Measurements from ENCODE around the gene DLX3. TPM values are rescaled to one million over a fixed set of nuclear protein-coding genes. Genes with fewer than 3 reads are reported as not detected.

DLX3 gene
- total and polyA plus RNA-seq, 12 donors: 0.03 to 0.23 (median 0.11) TPM; not detected in 9

DNA sequence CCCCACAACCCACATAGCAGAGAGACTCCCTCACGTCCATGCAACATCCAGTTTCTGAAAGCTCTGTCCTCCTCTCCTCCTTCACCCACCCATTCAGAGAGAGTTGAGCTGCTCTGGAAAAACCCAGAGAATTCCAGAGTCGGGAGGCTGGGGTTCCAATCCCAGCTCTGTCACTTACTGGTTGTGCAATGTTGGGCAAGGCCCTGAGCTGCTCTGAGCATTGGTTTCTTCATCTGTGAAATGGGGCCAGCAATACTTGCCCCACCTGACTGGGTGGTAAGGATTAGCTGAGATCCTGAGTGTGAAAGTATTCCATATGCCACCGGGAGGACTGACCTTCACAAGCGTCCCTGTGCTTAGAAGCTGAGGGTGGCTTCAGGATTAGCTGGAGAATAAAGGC, 38.2 kb downstream of the DLX3 start:
- Histone ChIP-seq H3K4me1 (no peaks in the 10 kb centered on the region), H3K9me3 (no peaks in the 10 kb centered on the region), H3K27ac (no peak overlapping the region), H3K27me3 (peaks cover 0 to 62% (median 45%) of the 10 kb centered on the region in 7 donors), H3K4me3 (no peak overlapping the region), H3K36me3 (no peaks in the 10 kb centered on the region)
- ATAC-seq (no peak), DNase-seq (no peak)
- intact Hi-C loops (cut with DNase I): no loop called here
- TF ChIP-seq, protein P1, sequence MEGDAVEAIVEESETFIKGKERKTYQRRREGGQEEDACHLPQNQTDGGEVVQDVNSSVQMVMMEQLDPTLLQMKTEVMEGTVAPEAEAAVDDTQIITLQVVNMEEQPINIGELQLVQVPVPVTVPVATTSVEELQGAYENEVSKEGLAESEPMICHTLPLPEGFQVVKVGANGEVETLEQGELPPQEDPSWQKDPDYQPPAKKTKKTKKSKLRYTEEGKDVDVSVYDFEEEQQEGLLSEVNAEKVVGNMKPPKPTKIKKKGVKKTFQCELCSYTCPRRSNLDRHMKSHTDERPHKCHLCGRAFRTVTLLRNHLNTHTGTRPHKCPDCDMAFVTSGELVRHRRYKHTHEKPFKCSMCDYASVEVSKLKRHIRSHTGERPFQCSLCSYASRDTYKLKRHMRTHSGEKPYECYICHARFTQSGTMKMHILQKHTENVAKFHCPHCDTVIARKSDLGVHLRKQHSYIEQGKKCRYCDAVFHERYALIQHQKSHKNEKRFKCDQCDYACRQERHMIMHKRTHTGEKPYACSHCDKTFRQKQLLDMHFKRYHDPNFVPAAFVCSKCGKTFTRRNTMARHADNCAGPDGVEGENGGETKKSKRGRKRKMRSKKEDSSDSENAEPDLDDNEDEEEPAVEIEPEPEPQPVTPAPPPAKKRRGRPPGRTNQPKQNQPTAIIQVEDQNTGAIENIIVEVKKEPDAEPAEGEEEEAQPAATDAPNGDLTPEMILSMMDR (IDR thresholded peaks at IDR 0.05): no peak
- 50 to 52% methylated on average over 4 of the region's 4 CpGs for WGBS, 2 donors

DNA sequence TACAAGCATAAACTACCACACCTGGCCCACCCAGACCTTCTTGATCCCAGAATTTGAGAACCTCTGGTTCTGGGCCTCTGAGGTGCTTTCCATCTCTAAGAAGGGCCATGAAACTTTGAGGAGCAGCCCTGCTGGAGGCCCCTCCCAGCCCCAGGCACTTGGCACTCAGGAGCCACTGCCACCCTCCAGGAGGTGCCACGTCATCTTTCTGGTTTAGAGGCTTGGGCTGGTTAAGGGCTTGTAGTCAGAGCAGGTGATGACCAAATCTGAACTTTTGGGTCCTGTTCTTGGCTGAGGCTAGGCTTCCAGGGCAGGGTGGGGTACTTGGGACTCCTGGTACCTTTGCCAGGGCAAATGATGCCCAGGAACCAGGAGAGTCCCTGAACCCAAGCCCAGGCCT, 39.9 kb downstream of the DLX3 start:
- Histone ChIP-seq H3K27me3 (peaks cover 0 to 66% (median 48%) of the 10 kb centered on the region in 7 donors), H3K9me3 (no peaks in the 10 kb centered on the region), H3K4me1 (no peaks in the 10 kb centered on the region), H3K36me3 (no peaks in the 10 kb centered on the region), H3K27ac (no peak overlapping the region), H3K4me3 (no peak overlapping the region)
- 85% methylated on average over 1 of the region's 1 CpG for WGBS, 2 donors
- TF ChIP-seq, protein P1 (IDR thresholded peaks at IDR 0.05): no peak
- intact Hi-C loops (cut with DNase I): no loop called here
- ATAC-seq (no peak), DNase-seq (no peak)

- no peaks in the 10 kb centered on the region for H3K4me1 ChIP-seq
- intact Hi-C loops (cut with DNase I): loop anchor here in 5 of 10 donors (5.0 kb wide), 2 partner anchors 39 to 44 kb away; partner anchors contain the start of gene DLX3 (in 4 of the 5)
- WGBS, 2 donors: 66 to 80% methylated on average over 8 of the region's 8 CpGs
- DNase-seq: no peak
- H3K36me3 ChIP-seq: no peaks in the 10 kb centered on the region
- no peak overlapping the region for H3K4me3 ChIP-seq
- H3K9me3 ChIP-seq: no peaks in the 10 kb centered on the region
- peaks cover 0 to 66% (median 53%) of the 10 kb centered on the region in 7 donors for H3K27me3 ChIP-seq
- ATAC-seq: peak in 4 of 8 donors; percentile 7 to 32 (median 26)
- TF ChIP-seq, protein P1 (IDR thresholded peaks at IDR 0.05): no peak
- H3K27ac ChIP-seq: no peak overlapping the region
Observed at GRCh38 chr17:49952912-49953497, 42.0 kb downstream of the DLX3 start.

DNA sequence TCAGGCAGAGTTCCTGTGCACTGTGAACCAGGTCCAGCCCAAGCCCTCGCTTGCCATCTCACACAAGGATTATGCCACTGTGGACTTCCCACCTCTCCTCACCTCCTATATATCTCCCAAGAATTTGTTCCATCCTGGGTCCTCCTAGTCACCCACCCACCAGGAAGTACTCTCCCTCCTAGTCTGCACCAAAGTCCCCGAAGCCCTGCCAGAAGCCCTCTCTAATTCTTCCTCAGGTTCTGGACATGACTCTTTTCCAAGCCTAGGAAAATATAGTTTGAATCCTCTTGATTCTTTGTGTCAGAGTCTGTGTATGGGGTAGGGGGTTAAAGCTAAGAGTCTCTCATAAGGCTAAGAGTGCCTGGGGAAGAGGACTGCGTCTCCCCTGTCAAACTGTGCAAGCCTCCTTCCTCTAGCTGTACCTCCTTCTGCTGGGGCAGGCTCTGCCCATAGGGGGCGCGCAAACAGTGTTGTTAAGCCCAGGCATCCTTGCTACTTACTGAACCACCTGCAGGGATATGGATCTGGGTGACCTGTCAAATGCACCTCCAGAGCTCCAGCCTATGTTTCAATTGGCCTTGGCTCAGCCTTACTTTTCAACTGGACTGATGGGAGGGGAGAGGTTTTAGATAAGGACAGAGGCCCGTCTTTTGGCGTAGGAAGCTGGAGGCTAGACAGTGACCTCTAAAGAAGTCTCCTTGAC, 42.7 kb downstream of the DLX3 start:
- H3K4me3 ChIP-seq: no peak overlapping the region
- H3K27me3 ChIP-seq: peaks cover 0 to 67% (median 56%) of the 10 kb centered on the region in 7 donors
- intact Hi-C loops (cut with DNase I): loop anchor here in 5 of 10 donors (5.0 kb wide), 2 partner anchors 40 to 45 kb away; partner anchors contain the start of gene DLX3 (in 4 of the 5)
- H3K4me1 ChIP-seq: no peaks in the 10 kb centered on the region
- DNase-seq (peak; percentile 67 to 68), ATAC-seq (peak in 6 of 8 donors; percentile 48 to 83 (median 75))
- no peak overlapping the region for H3K27ac ChIP-seq
- H3K36me3 ChIP-seq: no peaks in the 10 kb centered on the region
- 38 to 40% methylated on average over 7 of the region's 7 CpGs for WGBS, 2 donors
- TF ChIP-seq, protein P1 (IDR thresholded peaks at IDR 0.05): peak; percentile 43 to 89 (median 77)
- H3K9me3 ChIP-seq: no peaks in the 10 kb centered on the region

Data from heart right ventricle (tissue), 16 donors.